Measurements from ENCODE around the gene SLC26A1.

GRCh38 chr4:967113-968104 is 25.8 kb downstream of the SLC26A1 start:
- TF ChIP-seq CTCF (optimal IDR thresholded peaks at IDR 0.05 in 1 of 3, IDR thresholded peaks at IDR 0.05 in 1 of 3, conservative IDR thresholded peaks at IDR 0.05 in 1 of 3; ENCODE audit: extremely low read depth in 1 of 3, insufficient read depth in 2 of 3, low read length in 3 of 3) (no peak), EZH2 (IDR thresholded peaks at IDR 0.05; ENCODE audit: low read length) (no peak)
